Fibroblast of skin of right quadriceps (primary cell): ENCODE data around the gene NKAIN2.

Source experiments
- DNase-seq: peaks from one replicate; pipeline ENCODE4 v3.0.0-alpha.2; 2013

Gene NKAIN2

GRCh38 chr6:124040655-124041054 is 237.0 kb downstream of the NKAIN2 start:
- no peak for DNase-seq

GRCh38 chr6:124052120-124052519 is 248.5 kb downstream of the NKAIN2 start:
- DNase-seq, result no peak

- no peak for DNase-seq
These were observed 249.7 kb downstream of the NKAIN2 start for GRCh38 chr6:124053315-124053714.

DNA sequence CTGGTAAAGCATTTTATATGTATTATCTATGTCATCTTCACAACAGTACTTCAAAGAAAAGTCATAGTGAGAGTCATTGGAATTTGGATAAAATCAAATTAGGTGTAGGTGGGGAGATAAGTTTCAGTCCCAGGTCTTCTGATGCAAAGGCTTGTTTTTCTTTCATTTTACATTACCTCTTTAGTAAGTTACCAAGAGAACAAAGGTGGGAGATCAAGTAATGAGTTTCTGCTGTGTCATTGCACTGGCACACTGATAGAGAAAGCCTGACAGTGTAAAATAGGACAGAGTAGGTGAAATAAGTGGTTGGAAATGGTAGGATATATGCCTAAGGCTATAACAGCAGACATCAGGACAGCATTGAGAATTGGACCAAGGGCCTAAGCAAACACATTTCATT is 250.4 kb downstream of the NKAIN2 start:
- DNase-seq, result no peak

- DNase-seq, result no peak
These were observed 251.7 kb downstream of the NKAIN2 start for GRCh38 chr6:124055395-124055794.

GRCh38 chr6:124055963-124056362 is 252.3 kb downstream of the NKAIN2 start:
- DNase-seq, result no peak

DNA sequence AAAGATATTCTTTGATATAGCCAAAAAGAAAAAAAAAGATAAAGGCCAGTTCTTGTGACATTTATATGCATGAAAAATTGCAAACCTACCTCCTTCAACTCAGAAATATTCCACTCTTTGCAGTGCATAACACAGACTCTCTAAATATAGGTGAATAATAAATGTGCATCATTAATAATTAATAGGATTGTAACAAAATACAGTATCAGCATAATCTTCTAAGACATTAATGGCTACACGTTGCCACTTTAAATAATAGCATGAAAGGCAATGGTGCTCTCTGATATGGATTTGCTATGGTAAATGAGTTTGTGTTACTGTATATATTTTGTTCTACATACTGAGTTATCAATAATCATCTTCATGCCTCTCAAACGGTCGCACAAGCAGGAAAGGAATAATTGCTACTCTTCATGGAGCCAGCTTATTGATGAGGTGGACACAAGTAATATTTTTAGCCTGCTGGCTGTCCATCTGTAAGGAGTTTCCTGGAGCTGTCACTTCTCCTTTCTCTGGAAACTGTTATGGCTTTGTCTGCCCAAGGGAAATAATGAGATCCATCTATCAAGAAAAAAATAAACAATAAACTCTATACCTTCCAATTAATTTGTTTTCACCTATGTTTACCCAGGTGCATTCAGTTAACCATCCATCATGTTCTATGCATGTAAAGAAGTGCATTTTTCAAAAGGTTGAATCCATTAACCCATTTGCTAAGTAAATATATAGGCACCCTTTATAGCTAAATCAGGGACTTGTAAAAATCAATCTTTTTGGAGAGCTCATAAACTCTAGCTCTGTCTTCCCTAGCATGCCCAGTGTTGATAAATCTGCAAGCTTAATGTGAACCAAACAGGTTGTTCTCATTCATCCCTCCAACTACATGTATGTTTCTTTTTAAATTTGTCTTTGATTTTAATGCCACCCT is 253.0 kb downstream of the NKAIN2 start:
- DNase-seq, result no peak

- no peak for DNase-seq
These were observed 253.8 kb downstream of the NKAIN2 start for GRCh38 chr6:124057461-124057860.

- no peak for DNase-seq
These were observed 260.9 kb downstream of the NKAIN2 start for GRCh38 chr6:124064317-124065113.

GRCh38 chr6:124066269-124066668 is 262.6 kb downstream of the NKAIN2 start:
- DNase-seq, result no peak

GRCh38 chr6:124066946-124067552 is 263.4 kb downstream of the NKAIN2 start:
- DNase-seq, result no peak

- no peak for DNase-seq
These were observed 265.7 kb downstream of the NKAIN2 start for GRCh38 chr6:124069230-124069950.

GRCh38 chr6:124073021-124073420 is 269.4 kb downstream of the NKAIN2 start:
- no peak for DNase-seq

DNA sequence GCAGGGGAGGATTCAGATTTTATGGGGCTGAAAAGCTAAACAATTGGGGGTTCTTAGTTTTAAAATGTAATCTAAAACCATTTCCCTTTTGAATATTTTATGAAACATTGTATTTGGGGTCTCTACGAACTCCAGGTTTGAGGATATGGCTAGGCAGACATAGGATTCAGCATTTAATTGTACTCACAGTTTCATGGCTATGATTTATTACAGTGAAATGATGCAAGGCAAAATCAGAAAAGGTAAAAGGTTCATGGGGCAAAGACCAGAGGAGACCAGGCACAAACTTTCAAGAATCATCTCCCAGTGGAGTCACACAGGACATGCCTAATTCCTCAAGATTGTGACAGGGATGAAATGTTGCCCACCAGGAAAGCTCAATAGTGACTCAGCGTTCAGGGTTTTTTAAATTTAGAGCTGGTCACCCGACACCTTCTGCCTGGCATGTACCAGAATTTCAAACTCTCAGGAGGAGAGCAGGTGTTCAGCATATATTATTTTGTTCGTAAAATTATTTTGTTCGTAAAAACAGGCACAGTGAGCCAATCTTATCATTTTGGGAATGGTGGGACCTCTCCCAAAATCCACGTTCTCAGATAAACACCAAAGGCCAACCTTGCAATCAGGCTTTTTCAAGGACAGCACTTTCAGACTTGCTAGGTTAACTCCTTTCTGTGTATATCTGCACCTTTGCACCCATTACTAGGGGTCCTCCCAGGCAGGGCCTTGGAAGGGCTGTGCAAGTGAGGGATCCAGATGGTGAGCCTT is 270.3 kb downstream of the NKAIN2 start:
- no peak for DNase-seq

- DNase-seq, result no peak
These were observed 270.9 kb downstream of the NKAIN2 start for GRCh38 chr6:124074606-124075005.

DNA sequence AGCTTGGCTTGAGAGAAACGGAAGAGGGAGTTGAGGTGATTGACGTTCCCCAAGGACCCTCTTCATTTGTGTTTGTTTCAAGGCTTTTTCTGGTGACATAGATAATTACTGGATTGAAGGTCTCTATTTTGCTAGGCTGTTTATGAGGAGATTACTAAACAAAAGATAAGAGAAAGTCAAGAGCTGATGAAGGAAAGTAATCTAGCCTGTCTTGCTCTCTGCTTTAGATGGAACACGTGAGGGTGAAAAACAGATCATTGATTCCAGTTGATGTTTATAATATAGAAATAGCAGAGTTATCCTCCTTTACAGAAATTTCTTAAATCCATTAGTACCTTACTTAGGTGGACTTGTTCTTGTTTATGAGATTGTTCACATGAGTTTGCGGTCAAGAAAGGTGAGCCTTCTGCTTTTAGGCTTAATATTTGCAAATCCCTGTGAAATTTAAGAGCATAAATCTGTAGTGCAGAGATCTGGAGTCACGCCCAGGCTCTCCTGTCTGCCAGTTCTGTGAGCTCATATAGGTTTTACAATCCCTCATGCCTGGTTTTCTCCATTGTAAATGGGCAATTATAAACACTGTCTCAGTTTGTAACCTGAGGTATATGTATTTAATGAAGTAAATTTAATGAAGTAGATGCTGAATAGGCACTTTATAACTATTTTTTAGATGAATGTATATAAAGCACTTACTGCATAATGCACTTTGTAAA is 272.8 kb downstream of the NKAIN2 start:
- no peak for DNase-seq

DNA sequence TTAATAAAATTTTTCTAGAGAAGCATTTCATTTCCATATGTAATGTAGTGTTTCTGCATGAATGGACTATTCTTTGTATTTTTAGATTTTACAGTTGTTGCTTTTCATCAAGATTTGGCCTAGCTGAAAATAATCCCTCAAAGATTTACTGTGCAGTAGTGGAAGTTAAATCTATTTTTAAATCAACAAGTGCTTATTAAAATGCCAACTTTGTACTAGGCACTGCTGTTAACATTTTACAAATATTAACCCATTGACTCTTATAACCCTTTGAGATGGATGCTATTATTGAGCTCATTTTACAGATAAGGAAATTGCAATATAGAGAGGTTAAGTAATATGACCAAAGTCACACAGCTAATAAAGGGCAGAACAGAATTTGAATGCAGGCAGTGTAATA is 274.5 kb downstream of the NKAIN2 start:
- no peak for DNase-seq

GRCh38 chr6:124080483-124080882 is 276.8 kb downstream of the NKAIN2 start:
- no peak for DNase-seq

GRCh38 chr6:124090491-124090890 is 286.8 kb downstream of the NKAIN2 start:
- DNase-seq, result no peak

DNA sequence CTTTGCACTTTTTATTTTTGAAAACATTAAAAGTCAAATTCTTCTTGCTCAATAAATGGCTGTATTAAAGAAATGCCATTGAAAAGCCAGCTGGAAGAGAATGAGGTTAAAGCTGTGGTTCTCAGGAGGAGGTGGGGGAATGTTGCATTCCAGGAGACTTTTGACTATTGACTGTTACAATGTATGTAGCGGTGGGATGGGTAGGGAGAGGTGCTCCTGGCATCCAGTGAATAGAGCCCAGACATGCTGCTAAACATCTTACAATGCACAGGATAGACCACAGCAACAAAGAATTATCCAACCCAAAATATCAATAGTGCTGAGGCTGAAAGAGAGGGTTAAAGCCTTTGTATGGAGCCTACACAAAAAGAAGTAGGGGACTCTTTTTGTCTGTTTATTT is 295.9 kb downstream of the NKAIN2 start:
- no peak for DNase-seq

GRCh38 chr6:124110514-124110913 is 306.8 kb downstream of the NKAIN2 start:
- no peak for DNase-seq
